Left ventricle myocardium inferior (tissue), 1 donor: ENCODE measurements around the gene PRDM12. TPM values are rescaled to one million over a fixed set of nuclear protein-coding genes. Genes with fewer than 3 reads are reported as not detected.

Source experiments
- DNase-seq: peaks from one replicate; pipeline ENCODE4 v3.0.0-alpha.2; 2020
- H3K27ac ChIP-seq: fragments of 200-600 bp; replicated peaks from 2 replicates; pipeline ENCODE4 v1.8.0; 2021
- H3K27me3 ChIP-seq: fragments of 200-600 bp; 2 replicates; pipeline ENCODE4 v1.8.0; 2021; ENCODE audit warnings: low read depth
- H3K36me3 ChIP-seq: fragments of 200-600 bp; 2 replicates; pipeline ENCODE4 v1.8.0; 2021
- H3K4me1 ChIP-seq: fragments of 200-600 bp; 2 replicates; pipeline ENCODE4 v1.8.0; 2021
- H3K4me3 ChIP-seq: fragments of 200-600 bp; 2 replicates; pipeline ENCODE4 v1.8.0; 2021; ENCODE audit warnings: mild to moderate bottlenecking, moderate library complexity
- H3K9me3 ChIP-seq: fragments of 200-600 bp; replicated peaks from 2 replicates; pipeline ENCODE4 v1.8.0; 2021
- intact Hi-C: fragments of 100-400 bp; cut with micrococcal nuclease; formaldehyde crosslinking; loops from one replicate; pipeline ENCODE4 v1.11.0; 2022
- total RNA-seq: library from RNA; stranded (reverse); fragmentation: NEBNext Ultra II Directional; extraction: Animal tissue kit (Norgen Biotek cat#: 25700); gene quantifications from one replicate; pipeline ENCODE4 v1.2.1, GENCODE V29; 2021
- TF ChIP-seq, protein P1 (sequence below): fragments of 200-600 bp; IDR thresholded peaks from 2 replicates; pipeline ENCODE4 v1.8.0; 2021; ENCODE audit warnings: antibody characterized with exemption, mild to moderate bottlenecking, borderline replicate concordance
- donor health status: DM: no; HTN: yes; CAD: no; lungs with severe emphysema.

The PRDM12 gene
- total RNA-seq, 1 donor from 2014 or later, result not detected

GRCh38 chr9:130703501-130703900 is 39.1 kb downstream of the PRDM12 start:
- TF ChIP-seq, protein P1, sequence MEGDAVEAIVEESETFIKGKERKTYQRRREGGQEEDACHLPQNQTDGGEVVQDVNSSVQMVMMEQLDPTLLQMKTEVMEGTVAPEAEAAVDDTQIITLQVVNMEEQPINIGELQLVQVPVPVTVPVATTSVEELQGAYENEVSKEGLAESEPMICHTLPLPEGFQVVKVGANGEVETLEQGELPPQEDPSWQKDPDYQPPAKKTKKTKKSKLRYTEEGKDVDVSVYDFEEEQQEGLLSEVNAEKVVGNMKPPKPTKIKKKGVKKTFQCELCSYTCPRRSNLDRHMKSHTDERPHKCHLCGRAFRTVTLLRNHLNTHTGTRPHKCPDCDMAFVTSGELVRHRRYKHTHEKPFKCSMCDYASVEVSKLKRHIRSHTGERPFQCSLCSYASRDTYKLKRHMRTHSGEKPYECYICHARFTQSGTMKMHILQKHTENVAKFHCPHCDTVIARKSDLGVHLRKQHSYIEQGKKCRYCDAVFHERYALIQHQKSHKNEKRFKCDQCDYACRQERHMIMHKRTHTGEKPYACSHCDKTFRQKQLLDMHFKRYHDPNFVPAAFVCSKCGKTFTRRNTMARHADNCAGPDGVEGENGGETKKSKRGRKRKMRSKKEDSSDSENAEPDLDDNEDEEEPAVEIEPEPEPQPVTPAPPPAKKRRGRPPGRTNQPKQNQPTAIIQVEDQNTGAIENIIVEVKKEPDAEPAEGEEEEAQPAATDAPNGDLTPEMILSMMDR, result no peak
- no peak for DNase-seq
- Histone ChIP-seq H3K27ac (no peak overlapping the region), H3K4me1 (peaks cover 17% of the 10 kb centered on the region), H3K36me3 (peaks cover 53% of the 10 kb centered on the region), H3K9me3 (no peaks in the 10 kb centered on the region), H3K4me3 (no peak overlapping the region), H3K27me3 (no peaks in the 10 kb centered on the region)
- intact Hi-C loops, result loop anchor here (10.0 kb wide), 2 partner anchors 241 to 341 kb away; no protein-coding TSS in a partner anchor

DNA sequence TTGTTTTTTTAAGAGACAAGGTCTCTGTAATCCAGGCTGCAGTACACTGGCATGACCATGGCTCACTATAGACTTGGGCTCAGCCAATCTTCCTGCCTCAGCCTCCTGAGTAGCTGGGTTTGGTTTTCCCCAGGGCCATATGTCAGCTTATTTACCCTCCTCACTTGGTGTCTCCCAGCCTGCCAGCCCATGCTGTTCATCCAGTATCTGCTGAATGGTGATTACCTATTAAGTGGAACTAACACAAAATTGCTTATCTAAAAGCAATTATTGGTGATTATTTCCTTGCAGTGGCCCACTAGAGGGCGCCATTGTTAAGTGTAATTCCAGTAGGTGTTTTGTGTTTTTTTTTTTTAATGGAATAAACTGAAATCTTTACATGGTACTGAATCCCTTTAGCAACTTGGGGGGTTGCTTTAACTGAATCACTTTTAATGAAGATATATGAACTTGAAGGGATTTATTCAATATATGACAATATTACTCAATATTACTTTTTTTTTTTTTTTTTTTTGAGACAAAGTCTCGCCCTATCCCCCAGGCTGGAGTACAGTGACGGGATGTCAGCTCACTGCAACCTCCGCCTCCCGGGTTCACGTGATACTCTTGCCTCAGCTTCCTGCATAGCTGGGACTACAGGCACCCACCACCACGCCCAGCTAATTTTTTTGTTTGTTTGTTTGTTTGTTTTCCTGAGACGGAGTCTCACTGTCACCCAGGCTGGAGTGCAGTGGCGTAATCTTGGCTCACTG is 43.0 kb downstream of the PRDM12 start:
- H3K36me3 ChIP-seq, result peaks cover 26% of the 10 kb centered on the region
- no peaks in the 10 kb centered on the region for H3K9me3 ChIP-seq
- TF ChIP-seq, protein P1, result peak; percentile 79
- H3K27ac ChIP-seq, result no peak overlapping the region
- H3K4me3 ChIP-seq, result no peak overlapping the region
- H3K27me3 ChIP-seq, result no peaks in the 10 kb centered on the region
- DNase-seq, result peak; percentile 38
- intact Hi-C loops, result loop anchor here (5.0 to 10.0 kb wide), 3 partner anchors 155 to 337 kb away; no protein-coding TSS in a partner anchor
- peaks cover 4% of the 10 kb centered on the region for H3K4me1 ChIP-seq

- H3K4me3 ChIP-seq, result no peak overlapping the region
- no peaks in the 10 kb centered on the region for H3K9me3 ChIP-seq
- intact Hi-C loops, result loop anchor here (10.0 kb wide), 1 partner anchor 54 kb away; no protein-coding TSS in a partner anchor
- TF ChIP-seq, protein P1, result no peak
- no peaks in the 10 kb centered on the region for H3K27me3 ChIP-seq
- no peak overlapping the region for H3K27ac ChIP-seq
- H3K36me3 ChIP-seq, result no peaks in the 10 kb centered on the region
- peaks cover 36% of the 10 kb centered on the region for H3K4me1 ChIP-seq
- DNase-seq, result no peak
These were observed 46.5 kb downstream of the PRDM12 start for GRCh38 chr9:130710822-130711352.

GRCh38 chr9:130711469-130711868 is 47.1 kb downstream of the PRDM12 start:
- H3K27me3 ChIP-seq, result no peaks in the 10 kb centered on the region
- H3K36me3 ChIP-seq, result no peaks in the 10 kb centered on the region
- TF ChIP-seq, protein P1, result no peak
- no peaks in the 10 kb centered on the region for H3K9me3 ChIP-seq
- no peak overlapping the region for H3K4me3 ChIP-seq
- intact Hi-C loops, result loop anchor here (10.0 kb wide), 1 partner anchor 53 kb away; no protein-coding TSS in a partner anchor
- H3K4me1 ChIP-seq, result peaks cover 42% of the 10 kb centered on the region
- DNase-seq, result no peak
- no peak overlapping the region for H3K27ac ChIP-seq

GRCh38 chr9:130712564-130713285 is 48.3 kb downstream of the PRDM12 start:
- TF ChIP-seq, protein P1, result peak; percentile 10
- H3K9me3 ChIP-seq, result no peaks in the 10 kb centered on the region
- peak; percentile 99 for DNase-seq
- H3K36me3 ChIP-seq, result no peaks in the 10 kb centered on the region
- H3K4me1 ChIP-seq, result peaks cover 48% of the 10 kb centered on the region
- peak overlapping the region; percentile 99 for H3K27ac ChIP-seq
- no peaks in the 10 kb centered on the region for H3K27me3 ChIP-seq
- H3K4me3 ChIP-seq, result peak overlapping the region; percentile 98
- intact Hi-C loops, result loop anchor here (10.0 kb wide), 1 partner anchor 52 kb away; no protein-coding TSS in a partner anchor
